A549 treated with ZK216348 at 1 μM for 4 hours (cell line): Measurements from ENCODE around the gene HAP1. TPM values are rescaled to one million over a fixed set of nuclear protein-coding genes. Genes with fewer than 3 reads are reported as not detected.

Source experiments
- total RNA-seq: library from RNA; stranded (reverse); fragments of 200-300 nt; extraction: Qiagen RNA extraction; gene quantifications from 5 replicates; pipeline ENCODE4 v1.2.3, GENCODE V29; 2022; ENCODE audit warnings: low read depth

HAP1 gene
- 1.1 to 1.8 TPM (median 1.5 TPM) in 5 replicates for total RNA-seq

DNA sequence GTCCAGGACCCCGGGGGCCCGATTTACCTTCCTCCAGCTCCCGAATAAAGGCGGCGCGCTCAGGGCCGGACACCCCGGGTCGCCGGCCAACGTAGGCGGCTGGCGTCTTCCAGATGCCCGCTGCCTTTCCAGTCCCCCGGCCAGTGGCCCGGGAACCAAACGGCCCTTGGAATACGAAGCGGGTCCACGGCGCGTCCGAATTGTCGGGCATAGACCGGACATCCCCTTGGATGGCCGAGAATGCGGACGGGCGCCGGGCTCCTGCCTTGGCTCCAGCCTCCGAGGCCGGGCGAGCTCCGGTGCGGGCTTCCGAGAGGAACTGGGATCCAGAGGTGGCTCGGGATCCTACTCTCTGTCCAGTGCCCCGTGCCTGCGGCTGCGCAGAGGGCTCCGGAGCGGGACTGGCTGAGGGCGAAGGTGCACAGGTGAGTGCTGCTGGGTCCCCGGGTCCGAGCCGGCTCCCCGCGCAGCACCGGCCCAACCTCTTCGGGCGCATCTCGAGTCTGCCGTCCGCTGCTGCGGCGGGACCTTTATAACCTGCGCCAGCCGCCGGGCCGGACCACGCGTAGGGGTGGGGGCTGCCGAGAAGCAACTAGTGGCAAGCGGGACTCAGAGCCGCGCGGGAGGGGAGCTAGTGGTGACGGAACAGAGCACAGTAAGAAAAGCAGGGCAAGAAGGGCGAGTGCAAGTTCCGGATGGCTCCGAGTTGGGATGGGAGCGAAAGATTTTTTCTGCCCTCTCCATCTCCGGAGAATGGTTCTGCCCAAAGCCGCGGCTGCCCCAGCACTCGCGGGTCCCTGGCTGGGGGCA, at the start of gene HAP1:
HAP1 (minus strand) TSS at position 505 of the 810 bp plus-strand sequence; CDS start at position 496, 9 bp downstream.

DNA sequence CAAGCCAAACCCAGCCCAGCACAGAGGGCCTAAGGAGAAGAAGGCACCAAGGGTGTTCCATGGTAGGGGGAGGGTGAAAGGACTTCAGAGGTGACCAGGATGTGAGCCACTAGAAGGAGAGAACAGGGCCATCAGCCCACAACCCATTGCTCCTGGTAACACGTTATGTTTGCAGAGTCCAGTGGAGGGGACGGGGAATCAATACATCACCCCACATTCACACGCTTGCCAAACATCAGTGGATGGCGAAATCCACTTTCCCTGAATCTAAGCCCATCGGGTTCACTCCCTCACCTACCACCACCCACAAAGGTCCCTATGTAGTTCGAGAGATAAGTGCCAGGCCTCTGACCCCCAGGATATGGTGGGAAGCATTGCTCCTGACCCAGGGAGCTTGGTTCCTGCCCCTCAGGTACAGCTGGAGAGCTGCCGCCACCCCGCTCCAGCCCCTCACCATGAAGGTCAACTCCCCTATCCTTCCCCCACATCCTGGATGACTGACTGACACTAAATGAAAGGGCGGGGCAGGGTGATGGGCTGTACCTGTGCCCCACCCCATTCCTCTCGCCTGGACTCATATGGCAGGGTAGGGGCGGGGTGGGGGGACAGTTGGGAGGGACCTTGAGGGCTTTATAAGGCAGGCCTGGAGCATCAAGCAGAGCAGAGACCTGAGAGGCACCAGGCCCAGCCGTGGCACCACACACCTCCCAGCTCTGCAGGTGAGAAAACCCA, 22.6 kb downstream of the HAP1 start, which contains the start of gene GAST:
GAST (plus strand) TSS at position 663 of the 732 bp plus-strand sequence. CDS start 3,106 bp downstream, outside the sequence.

DNA sequence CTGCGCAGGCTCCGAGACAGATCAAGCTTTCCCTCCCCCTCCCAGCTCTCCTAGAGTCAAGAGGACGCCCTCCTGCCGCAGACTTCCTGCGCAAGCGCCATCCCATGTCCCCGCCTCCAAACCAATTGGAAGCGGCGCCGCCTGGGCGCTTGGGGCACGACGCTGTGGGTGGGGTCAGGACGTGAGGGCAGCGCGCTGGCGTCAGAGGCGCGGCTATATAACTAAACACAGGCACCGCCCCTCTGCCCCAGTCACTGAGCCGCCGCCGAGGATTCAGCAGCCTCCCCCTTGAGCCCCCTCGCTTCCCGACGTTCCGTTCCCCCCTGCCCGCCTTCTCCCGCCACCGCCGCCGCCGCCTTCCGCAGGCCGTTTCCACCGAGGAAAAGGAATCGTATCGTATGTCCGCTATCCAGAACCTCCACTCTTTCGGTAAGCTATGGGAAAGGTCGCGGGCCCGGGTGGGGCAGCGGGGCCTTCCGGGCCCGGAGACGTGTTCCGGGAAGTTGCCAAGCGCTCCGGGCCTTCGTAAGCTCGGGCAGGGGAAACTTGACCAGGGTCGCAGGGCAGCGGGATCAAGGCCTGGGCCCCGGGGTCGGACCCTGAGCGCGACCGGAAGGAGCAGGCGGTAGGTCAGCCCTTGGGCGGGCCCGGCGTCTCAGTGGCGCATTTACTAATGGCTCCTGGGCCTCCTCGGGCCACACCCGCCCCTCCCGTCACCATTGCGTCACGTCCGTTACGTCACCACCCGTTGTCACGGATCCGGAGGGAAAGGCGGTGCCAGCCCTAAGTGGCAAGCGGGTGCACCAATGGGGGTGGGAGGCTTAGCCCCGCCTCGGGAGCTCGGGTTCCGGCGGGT, 45.6 kb downstream of the HAP1 start, which contains the start of gene EIF1:
EIF1 (plus strand) TSS at position 245 of the 856 bp plus-strand sequence; CDS start at position 399, 154 bp downstream.

Other genes starting within 250 kb of the HAP1 start
- gene KRT36, start 244.7 kb downstream of the HAP1 start, total RNA-seq: not detected in 5 replicates
- gene KRT13, start 229.0 kb downstream of the HAP1 start, total RNA-seq: 0.21 to 0.28 TPM in 2 of 5 replicates, not detected in the others
- gene KRT15, start 215.8 kb downstream of the HAP1 start, total RNA-seq: 3.1 to 5.1 TPM (median 4.0 TPM) in 5 replicates
- 32.9 to 64.6 TPM (median 54.2 TPM) in 5 replicates for gene KRT19, start 206.3 kb downstream of the HAP1 start, total RNA-seq
- not detected in 5 replicates for gene KRT9, start 162.6 kb downstream of the HAP1 start, total RNA-seq
- 0.08 to 0.15 TPM (median 0.14 TPM) in 3 of 5 replicates, not detected in the others for gene KRT14, start 147.7 kb downstream of the HAP1 start, total RNA-seq
- 0.38 to 1.2 TPM (median 0.89 TPM) in 5 replicates for gene KRT16, start 121.9 kb downstream of the HAP1 start, total RNA-seq
- 0.92 to 1.7 TPM (median 1.0 TPM) in 5 replicates for gene KRT17, start 110.1 kb downstream of the HAP1 start, total RNA-seq
- 1,212 to 1,763 TPM (median 1,340 TPM) in 5 replicates for gene EIF1, start 45.8 kb downstream of the HAP1 start, total RNA-seq
- not detected in 5 replicates for gene GAST, start 22.3 kb downstream of the HAP1 start, total RNA-seq
- 60.0 to 143 TPM (median 119 TPM) in 5 replicates for gene JUP, start 52.1 kb upstream of the HAP1 start, total RNA-seq
- gene P3H4, start 77.3 kb upstream of the HAP1 start, total RNA-seq: 23.0 to 39.6 TPM (median 35.6 TPM) in 5 replicates
- gene FKBP10, start 78.4 kb upstream of the HAP1 start, total RNA-seq: 70.3 to 122 TPM (median 105 TPM) in 5 replicates
- gene NT5C3B, start 101.6 kb upstream of the HAP1 start, total RNA-seq: 105 to 121 TPM (median 107 TPM) in 5 replicates
- gene KLHL10, start 103.2 kb upstream of the HAP1 start, total RNA-seq: 0.07 to 0.19 TPM (median 0.14 TPM) in 3 of 5 replicates, not detected in the others
- 1.9 to 4.3 TPM (median 2.5 TPM) in 5 replicates for gene KLHL11, start 130.8 kb upstream of the HAP1 start, total RNA-seq
- gene ACLY, start 184.3 kb upstream of the HAP1 start, total RNA-seq: 248 to 316 TPM (median 287 TPM) in 5 replicates
- 1.2 to 2.0 TPM (median 1.5 TPM) in 5 replicates for gene ODAD4, start 196.0 kb upstream of the HAP1 start, total RNA-seq
- 53.6 to 76.8 TPM (median 69.5 TPM) in 5 replicates for gene CNP, start 232.2 kb upstream of the HAP1 start, total RNA-seq